Neutrophil (primary cell): Measurements from ENCODE around the gene P2RY12.
A peak's percentile ranks its signal among the peaks of the same experiment; 100 is the strongest.

Experiments
- H3K27ac ChIP-seq: fragments of 200-600 bp; sonication (generic); 2 replicates; pipeline ENCODE4 v1.5.1; 2016; ENCODE audit warnings: mild to moderate bottlenecking, moderate library complexity
- H3K27me3 ChIP-seq: fragments of 200-600 bp; sonication (generic); 2 replicates; pipeline ENCODE4 v1.6.0; 2016; ENCODE audit warnings: mild to moderate bottlenecking
- H3K36me3 ChIP-seq: fragments of 200-600 bp; sonication (generic); 2 replicates; pipeline ENCODE4 v1.5.1; 2017
- H3K4me1 ChIP-seq, 2 experiments: fragments of 200-600 bp in 1 of 2; sonication (generic) in 1 of 2; 1 replicate in 1 of 2; 2 replicates in 1 of 2; pipeline versions ENCODE4 v1.5.1 to v1.6.1; 2013 to 2016; ENCODE audit warnings: low read depth in 1 of 2, low read length in 1 of 2, mild to moderate bottlenecking in 1 of 2, moderate library complexity in 1 of 2; ENCODE audit not compliant: control insufficient read depth in 1 of 2, insufficient read depth in 1 of 2
- H3K4me3 ChIP-seq, 2 experiments: fragments of 200-600 bp in 1 of 2; sonication (generic) in 1 of 2; 1 replicate in 1 of 2; 2 replicates in 1 of 2; pipeline ENCODE4 v1.5.1; 2013 to 2016; ENCODE audit warnings: low read depth in 1 of 2, low read length in 1 of 2, mild to moderate bottlenecking in 1 of 2, moderate library complexity in 1 of 2
- H3K9me3 ChIP-seq: fragments of 200-600 bp; sonication (generic); 2 replicates; pipeline ENCODE4 v1.5.1; 2016
- CTCF ChIP-seq: fragments of 200-600 bp; sonication (generic); IDR thresholded peaks from 2 replicates; pipeline ENCODE4 v1.5.1; 2016; ENCODE audit warnings: antibody characterized with exemption

P2RY12 gene

DNA sequence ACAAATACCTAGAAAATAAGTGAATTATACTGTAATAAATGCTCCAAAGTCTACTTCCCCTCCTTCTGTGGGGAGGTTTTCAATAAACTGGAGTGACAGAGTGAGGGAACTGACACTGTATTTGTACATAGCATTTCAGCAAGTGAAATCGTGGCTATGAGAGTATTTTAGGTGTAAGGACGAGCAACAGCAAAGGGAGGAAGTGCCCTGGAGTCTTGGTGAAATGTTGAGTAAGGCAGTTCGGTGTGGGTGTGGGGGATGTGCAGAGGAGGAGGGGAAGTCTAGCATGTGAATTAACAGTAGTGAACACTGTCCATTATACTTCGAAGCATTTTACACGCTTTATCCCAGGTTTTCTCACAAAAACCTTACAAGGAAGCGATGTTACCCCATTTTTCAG lies 37.1 kb downstream of the P2RY12 start:
- Histone ChIP-seq H3K9me3 (no peaks in the 10 kb centered on the region), H3K4me1 (peaks cover 86 to 87% of the 10 kb centered on the region in 2 experiments), H3K4me3 (peak overlapping the region; percentile 60 to 66), H3K36me3 (no peaks in the 10 kb centered on the region), H3K27ac (peak overlapping the region; percentile 95), H3K27me3 (no peaks in the 10 kb centered on the region)
- TF ChIP-seq CTCF: no peak

GRCh38 chr3:151346292-151346691 lies 38.3 kb downstream of the P2RY12 start:
- no peaks in the 10 kb centered on the region for H3K9me3 ChIP-seq
- H3K27ac ChIP-seq: peak overlapping the region; percentile 95
- H3K4me3 ChIP-seq: peak overlapping the region; percentile 60 to 66
- H3K4me1 ChIP-seq: peaks cover 75% of the 10 kb centered on the region in 2 experiments
- no peak for TF ChIP-seq CTCF
- no peaks in the 10 kb centered on the region for H3K27me3 ChIP-seq
- H3K36me3 ChIP-seq: no peaks in the 10 kb centered on the region

GRCh38 chr3:151345859-151346258 lies 38.7 kb downstream of the P2RY12 start:
- no peaks in the 10 kb centered on the region for H3K9me3 ChIP-seq
- peaks cover 73 to 74% of the 10 kb centered on the region in 2 experiments for H3K4me1 ChIP-seq
- peak overlapping the region; percentile 60 to 66 for H3K4me3 ChIP-seq
- no peak for TF ChIP-seq CTCF
- peak overlapping the region; percentile 95 for H3K27ac ChIP-seq
- H3K27me3 ChIP-seq: no peaks in the 10 kb centered on the region
- H3K36me3 ChIP-seq: no peaks in the 10 kb centered on the region

- H3K27me3 ChIP-seq: no peaks in the 10 kb centered on the region
- no peak for TF ChIP-seq CTCF
- H3K4me3 ChIP-seq: peak overlapping the region; percentile 79 to 90
- H3K4me1 ChIP-seq: peaks cover 54 to 64% of the 10 kb centered on the region in 2 experiments
- H3K27ac ChIP-seq: peak overlapping the region; percentile 88
- peaks cover 5% of the 10 kb centered on the region for H3K36me3 ChIP-seq
- no peaks in the 10 kb centered on the region for H3K9me3 ChIP-seq
These were observed 52.9 kb downstream of the P2RY12 start for GRCh38 chr3:151331696-151332095.

DNA sequence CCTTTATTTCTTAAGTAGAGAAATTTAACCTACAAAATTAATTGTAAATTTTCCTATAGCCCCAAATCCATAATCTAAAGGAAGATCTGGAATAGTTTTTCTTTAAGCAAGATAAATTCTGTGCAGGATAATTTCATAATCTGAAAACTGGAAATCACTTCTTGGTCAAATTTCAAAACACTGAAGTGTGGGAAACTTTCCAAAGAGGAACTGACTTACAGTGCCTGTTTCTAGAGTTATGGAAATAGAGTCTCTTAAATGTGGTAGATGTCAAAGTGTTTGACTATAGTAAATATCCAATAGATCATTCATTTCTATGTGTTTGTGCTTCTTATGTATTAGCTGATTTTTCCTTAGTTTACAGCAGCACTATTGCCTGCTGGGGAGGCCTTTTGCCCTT lies 53.7 kb downstream of the P2RY12 start:
- H3K4me3 ChIP-seq: peak overlapping the region; percentile 79 to 90
- H3K27ac ChIP-seq: peak overlapping the region; percentile 88
- peaks cover 62 to 72% of the 10 kb centered on the region in 2 experiments for H3K4me1 ChIP-seq
- H3K27me3 ChIP-seq: no peaks in the 10 kb centered on the region
- no peak for TF ChIP-seq CTCF
- no peaks in the 10 kb centered on the region for H3K9me3 ChIP-seq
- H3K36me3 ChIP-seq: peaks cover 10% of the 10 kb centered on the region

DNA sequence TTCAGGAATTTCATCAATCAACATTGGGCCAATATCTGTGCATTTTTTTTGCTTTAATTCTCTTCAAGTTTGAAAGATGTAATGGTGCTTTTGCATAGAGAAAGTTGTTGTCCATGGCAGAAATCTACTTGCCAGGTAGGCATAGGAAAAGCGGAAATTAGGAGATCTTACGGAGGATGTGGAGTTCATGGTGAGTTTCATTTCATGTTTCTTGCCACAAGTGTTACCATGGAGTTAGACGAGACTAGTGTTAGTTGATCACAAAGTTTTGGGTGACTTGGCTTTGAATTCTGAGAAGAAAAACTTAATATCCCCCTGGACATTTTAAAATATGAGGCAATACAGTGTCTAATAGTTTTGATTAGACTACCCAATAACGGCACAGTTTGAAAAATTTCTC lies 54.2 kb downstream of the P2RY12 start:
- no peak for TF ChIP-seq CTCF
- no peaks in the 10 kb centered on the region for H3K9me3 ChIP-seq
- H3K36me3 ChIP-seq: peaks cover 10% of the 10 kb centered on the region
- peak overlapping the region; percentile 79 to 90 for H3K4me3 ChIP-seq
- peak overlapping the region; percentile 88 for H3K27ac ChIP-seq
- H3K4me1 ChIP-seq: peaks cover 67 to 77% of the 10 kb centered on the region in 2 experiments
- H3K27me3 ChIP-seq: no peaks in the 10 kb centered on the region
